Calu3 (cell line): ENCODE results near the gene SLC20A1. TPM values are rescaled to one million over a fixed set of nuclear protein-coding genes. Genes with fewer than 3 reads are reported as not detected.

Experiments used
- BruUV-seq: library from RNA; stranded (reverse); fragments of 400-500 nt; replicated peaks from 2 replicates; lab custom pipeline; 2021; lab: Mats Ljungman, UMichigan
- CTCF ChIA-PET: fragments of 300-600 bp; sonication (Branson Sonifier 250); formaldehyde crosslinking; loops from one replicate; lab custom pipeline; 2022; ENCODE audit warnings: antibody characterized with exemption; lab: Charles Lee
- DNase-seq: peaks from one replicate; pipeline ENCODE4 v3.0.0; 2022
- H3K27ac Mint-ChIP-seq: one replicate; pipeline ENCODE4 v1.8.0; 2022; ENCODE audit warnings: mixed read lengths; ENCODE audit not compliant: unreplicated experiment
- H3K27me3 Mint-ChIP-seq: one replicate; pipeline ENCODE4 v1.8.0; 2022; ENCODE audit warnings: mixed read lengths; ENCODE audit not compliant: unreplicated experiment
- H3K36me3 Mint-ChIP-seq: one replicate; pipeline ENCODE4 v1.8.0; 2022; ENCODE audit warnings: mild to moderate bottlenecking, moderate library complexity, mixed read lengths; ENCODE audit not compliant: insufficient read depth, unreplicated experiment
- H3K4me1 Mint-ChIP-seq: one replicate; pipeline ENCODE4 v1.8.0; 2022; ENCODE audit warnings: mild to moderate bottlenecking, low read depth, mixed read lengths; ENCODE audit not compliant: unreplicated experiment
- H3K4me3 Mint-ChIP-seq: one replicate; pipeline ENCODE4 v1.8.0; 2022; ENCODE audit warnings: mild to moderate bottlenecking, low read depth, moderate library complexity, mixed read lengths; ENCODE audit not compliant: unreplicated experiment
- H3K9me3 Mint-ChIP-seq: one replicate; pipeline ENCODE4 v1.8.0; 2022; ENCODE audit warnings: low read depth, mixed read lengths; ENCODE audit not compliant: unreplicated experiment
- CTCF ChIP-seq: fragments of 200-600 bp; IDR thresholded peaks from one replicate; pipeline ENCODE4 v1.8.0; 2022; ENCODE audit warnings: antibody characterized with exemption; ENCODE audit not compliant: unreplicated experiment
- intact Hi-C: fragments of 100-400 bp; cut with micrococcal nuclease; formaldehyde crosslinking; loops from one replicate; pipeline ENCODE4 v1.10.0; 2022; ENCODE audit not compliant: unreplicated experiment
- total RNA-seq: library from RNA; stranded (reverse); gene quantifications from 2 replicates; pipeline ENCODE4 v1.2.3, GENCODE V29; 2022

The SLC20A1 gene
- total RNA-seq, 1 experiment from 2014 or later: 84.5 TPM

- no peak for DNase-seq
- H3K27ac Mint-ChIP-seq: no peak overlapping the region
- H3K4me1 Mint-ChIP-seq: peaks cover 50% of the 10 kb centered on the region
- intact Hi-C loops: no loop called here
- no peak for TF ChIP-seq CTCF
- CTCF ChIA-PET: interaction anchor here (1.1 kb wide), 1 partner anchor 11 kb away, joined by 5 read pairs; no protein-coding TSS in a partner anchor
- no peak overlapping the region for H3K4me3 Mint-ChIP-seq
- BruUV-seq: no TSS peak
- H3K9me3 Mint-ChIP-seq: no peaks in the 10 kb centered on the region
- no peaks in the 10 kb centered on the region for H3K27me3 Mint-ChIP-seq
- peaks cover 36% of the 10 kb centered on the region for H3K36me3 Mint-ChIP-seq
Observed at GRCh38 chr2:112641701-112642100, 4.0 kb upstream of the SLC20A1 start.

- DNase-seq: no peak
- Mint-ChIP-seq H3K36me3 (peaks cover 41% of the 10 kb centered on the region), H3K27me3 (no peaks in the 10 kb centered on the region), H3K4me3 (no peak overlapping the region), H3K9me3 (no peaks in the 10 kb centered on the region), H3K4me1 (peaks cover 46% of the 10 kb centered on the region), H3K27ac (peak overlapping the region; percentile 12)
- intact Hi-C loops: no loop called here
- BruUV-seq: no TSS peak
- no peak for TF ChIP-seq CTCF
- CTCF ChIA-PET: no interaction called here
Observed at GRCh38 chr2:112642561-112642960, 3.2 kb upstream of the SLC20A1 start.

GRCh38 chr2:112642966-112643365 lies 2.8 kb upstream of the SLC20A1 start:
- CTCF ChIA-PET: no interaction called here
- Mint-ChIP-seq H3K4me3 (no peak overlapping the region), H3K36me3 (peaks cover 45% of the 10 kb centered on the region), H3K27ac (peak overlapping the region; percentile 12), H3K4me1 (peaks cover 50% of the 10 kb centered on the region), H3K27me3 (no peaks in the 10 kb centered on the region), H3K9me3 (no peaks in the 10 kb centered on the region)
- TF ChIP-seq CTCF: no peak
- no peak for DNase-seq
- BruUV-seq: no TSS peak
- intact Hi-C loops: no loop called here

GRCh38 chr2:112643488-112643887 lies 2.3 kb upstream of the SLC20A1 start:
- BruUV-seq: no TSS peak
- H3K9me3 Mint-ChIP-seq: no peaks in the 10 kb centered on the region
- H3K4me3 Mint-ChIP-seq: no peak overlapping the region
- H3K4me1 Mint-ChIP-seq: peaks cover 51% of the 10 kb centered on the region
- peaks cover 50% of the 10 kb centered on the region for H3K36me3 Mint-ChIP-seq
- TF ChIP-seq CTCF: no peak
- CTCF ChIA-PET: no interaction called here
- no peak for DNase-seq
- H3K27ac Mint-ChIP-seq: peak overlapping the region; percentile 95
- H3K27me3 Mint-ChIP-seq: no peaks in the 10 kb centered on the region
- intact Hi-C loops: no loop called here
